ENCODE measurements around the gene S100A1. TPM values are rescaled to one million over a fixed set of nuclear protein-coding genes. Genes with fewer than 3 reads are reported as not detected.

Gene S100A1
- total RNA-seq, 1 donor: not detected

DNA sequence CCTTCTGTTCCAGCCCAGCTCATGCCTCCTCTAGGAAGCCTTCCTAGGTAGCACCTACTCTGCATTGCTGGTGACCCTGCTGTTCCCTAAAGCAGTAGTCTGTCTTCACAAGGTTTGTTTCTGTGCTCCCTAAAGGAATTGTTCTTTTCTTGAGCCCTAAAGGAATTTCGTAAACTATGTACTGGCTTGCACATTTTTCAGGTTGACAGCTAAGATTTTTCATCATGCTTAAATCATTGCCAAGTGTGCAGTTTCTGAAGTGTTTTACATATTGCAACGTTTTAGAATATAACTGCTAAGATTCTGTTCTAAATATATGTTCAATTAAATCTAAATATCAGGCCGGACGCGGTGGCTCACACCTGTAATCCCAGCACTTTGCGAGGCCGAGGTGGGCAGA lies 28.4 kb upstream of the S100A1 start:
- TF ChIP-seq, protein P1, sequence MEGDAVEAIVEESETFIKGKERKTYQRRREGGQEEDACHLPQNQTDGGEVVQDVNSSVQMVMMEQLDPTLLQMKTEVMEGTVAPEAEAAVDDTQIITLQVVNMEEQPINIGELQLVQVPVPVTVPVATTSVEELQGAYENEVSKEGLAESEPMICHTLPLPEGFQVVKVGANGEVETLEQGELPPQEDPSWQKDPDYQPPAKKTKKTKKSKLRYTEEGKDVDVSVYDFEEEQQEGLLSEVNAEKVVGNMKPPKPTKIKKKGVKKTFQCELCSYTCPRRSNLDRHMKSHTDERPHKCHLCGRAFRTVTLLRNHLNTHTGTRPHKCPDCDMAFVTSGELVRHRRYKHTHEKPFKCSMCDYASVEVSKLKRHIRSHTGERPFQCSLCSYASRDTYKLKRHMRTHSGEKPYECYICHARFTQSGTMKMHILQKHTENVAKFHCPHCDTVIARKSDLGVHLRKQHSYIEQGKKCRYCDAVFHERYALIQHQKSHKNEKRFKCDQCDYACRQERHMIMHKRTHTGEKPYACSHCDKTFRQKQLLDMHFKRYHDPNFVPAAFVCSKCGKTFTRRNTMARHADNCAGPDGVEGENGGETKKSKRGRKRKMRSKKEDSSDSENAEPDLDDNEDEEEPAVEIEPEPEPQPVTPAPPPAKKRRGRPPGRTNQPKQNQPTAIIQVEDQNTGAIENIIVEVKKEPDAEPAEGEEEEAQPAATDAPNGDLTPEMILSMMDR (IDR thresholded peaks at IDR 0.05; ENCODE audit: insufficient read depth, low read depth, low read length): no peak
- no peak for DNase-seq (ENCODE audit: low read depth)
- H3K4me3 ChIP-seq (ENCODE audit: low read depth, low read length): no peak overlapping the region

DNA sequence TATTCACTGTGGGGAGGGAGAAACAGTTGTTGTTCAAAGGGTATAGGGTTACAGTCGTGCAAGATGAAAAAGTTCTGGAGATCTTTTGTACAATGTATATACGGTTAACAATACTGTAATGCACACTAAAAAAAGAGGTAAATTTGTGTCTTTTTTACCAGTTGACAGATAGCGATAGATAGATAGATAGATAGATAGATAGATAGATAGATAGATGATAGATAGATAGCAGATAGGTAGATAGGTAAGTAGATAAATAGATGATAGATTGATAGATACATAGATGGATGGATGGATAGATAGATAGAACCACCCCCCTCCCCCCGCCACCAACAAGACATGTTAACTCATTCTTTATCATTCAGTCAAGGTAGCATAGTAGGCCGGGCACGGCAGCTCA lies 25.5 kb upstream of the S100A1 start:
- TF ChIP-seq, protein P1 (IDR thresholded peaks at IDR 0.05; ENCODE audit: insufficient read depth, low read depth, low read length): no peak
- no peak for DNase-seq (ENCODE audit: low read depth)
- no peak overlapping the region for H3K4me3 ChIP-seq (ENCODE audit: low read depth, low read length)

DNA sequence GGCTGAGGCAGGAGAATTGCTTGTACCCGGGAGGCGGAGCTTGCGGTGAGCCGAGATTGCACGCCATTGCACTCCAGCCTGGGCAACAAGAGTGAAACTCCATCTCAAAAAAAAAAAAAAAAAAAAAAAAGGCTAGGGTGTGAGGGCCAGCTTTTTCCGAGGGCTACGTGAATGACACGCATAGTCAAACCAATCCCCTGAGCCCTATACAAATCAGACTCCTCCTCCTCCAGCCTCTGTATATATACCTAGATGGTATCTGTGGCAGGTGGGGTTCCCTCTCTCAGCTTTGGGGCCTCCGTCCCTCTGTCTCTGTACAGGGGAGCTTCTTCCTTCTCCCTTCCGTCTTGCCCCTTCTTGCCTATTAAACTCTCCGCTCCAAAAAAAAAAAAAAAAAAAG lies 22.0 kb upstream of the S100A1 start:
- H3K4me3 ChIP-seq (ENCODE audit: low read depth, low read length): no peak overlapping the region
- TF ChIP-seq, protein P1 (IDR thresholded peaks at IDR 0.05; ENCODE audit: insufficient read depth, low read depth, low read length): no peak
- no peak for DNase-seq (ENCODE audit: low read depth)

DNA sequence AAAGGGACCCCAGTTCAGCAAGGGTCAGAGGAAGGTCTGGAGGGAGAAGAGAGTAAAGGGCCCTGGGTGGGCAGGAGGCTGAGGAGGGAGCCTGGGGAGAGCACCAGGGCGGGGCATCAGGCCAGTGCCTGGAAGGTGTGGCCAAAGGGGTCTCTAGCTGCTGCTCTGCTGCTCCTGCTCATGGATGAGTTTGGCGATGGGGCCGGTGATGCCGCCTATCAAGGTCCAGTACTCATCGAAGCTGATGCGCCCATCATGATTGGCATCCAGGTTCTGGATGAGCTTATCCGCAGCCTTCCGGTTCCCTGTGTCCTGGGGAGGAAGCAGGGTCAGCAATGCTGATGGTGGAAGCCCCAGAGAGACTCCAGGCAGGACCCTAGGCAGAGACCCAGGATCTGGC lies 20.9 kb upstream of the S100A1 start:
- DNase-seq (ENCODE audit: low read depth): no peak
- H3K4me3 ChIP-seq (ENCODE audit: low read depth, low read length): no peak overlapping the region
- TF ChIP-seq, protein P1 (IDR thresholded peaks at IDR 0.05; ENCODE audit: insufficient read depth, low read depth, low read length): no peak

DNA sequence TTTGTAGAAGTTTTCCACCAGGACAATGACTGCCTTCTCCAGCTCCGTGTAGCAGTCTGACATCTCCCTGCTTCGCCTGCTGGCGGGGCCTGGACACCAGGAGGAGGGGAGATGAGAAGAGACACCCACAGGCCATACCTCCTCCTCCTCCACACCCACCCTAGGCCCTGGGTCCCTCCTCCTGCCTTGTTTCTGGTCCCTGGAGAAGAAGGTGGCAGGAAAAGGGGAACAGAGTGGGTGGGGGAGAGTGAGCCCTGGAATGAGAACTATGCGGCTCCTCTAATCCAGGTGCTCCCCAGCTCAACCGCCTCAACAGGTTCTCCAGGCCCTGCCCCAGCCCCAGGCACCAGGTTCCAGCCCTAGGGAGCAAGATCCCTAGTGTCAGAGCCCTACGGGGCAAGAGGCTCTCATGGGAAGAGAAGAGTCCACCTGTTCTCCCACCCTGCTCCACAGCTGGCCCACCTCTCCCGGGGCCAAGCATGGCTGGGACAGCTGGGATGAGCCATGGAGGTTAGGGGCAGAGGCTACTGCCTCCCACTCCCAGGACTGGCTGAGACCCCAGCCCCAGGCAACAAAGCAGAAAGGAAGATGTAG lies 20.0 kb upstream of the S100A1 start:
- TF ChIP-seq, protein P1 (IDR thresholded peaks at IDR 0.05; ENCODE audit: insufficient read depth, low read depth, low read length): no peak
- peak overlapping the region; percentile 29 for H3K4me3 ChIP-seq (ENCODE audit: low read depth, low read length)
- no peak for DNase-seq (ENCODE audit: low read depth)

DNA sequence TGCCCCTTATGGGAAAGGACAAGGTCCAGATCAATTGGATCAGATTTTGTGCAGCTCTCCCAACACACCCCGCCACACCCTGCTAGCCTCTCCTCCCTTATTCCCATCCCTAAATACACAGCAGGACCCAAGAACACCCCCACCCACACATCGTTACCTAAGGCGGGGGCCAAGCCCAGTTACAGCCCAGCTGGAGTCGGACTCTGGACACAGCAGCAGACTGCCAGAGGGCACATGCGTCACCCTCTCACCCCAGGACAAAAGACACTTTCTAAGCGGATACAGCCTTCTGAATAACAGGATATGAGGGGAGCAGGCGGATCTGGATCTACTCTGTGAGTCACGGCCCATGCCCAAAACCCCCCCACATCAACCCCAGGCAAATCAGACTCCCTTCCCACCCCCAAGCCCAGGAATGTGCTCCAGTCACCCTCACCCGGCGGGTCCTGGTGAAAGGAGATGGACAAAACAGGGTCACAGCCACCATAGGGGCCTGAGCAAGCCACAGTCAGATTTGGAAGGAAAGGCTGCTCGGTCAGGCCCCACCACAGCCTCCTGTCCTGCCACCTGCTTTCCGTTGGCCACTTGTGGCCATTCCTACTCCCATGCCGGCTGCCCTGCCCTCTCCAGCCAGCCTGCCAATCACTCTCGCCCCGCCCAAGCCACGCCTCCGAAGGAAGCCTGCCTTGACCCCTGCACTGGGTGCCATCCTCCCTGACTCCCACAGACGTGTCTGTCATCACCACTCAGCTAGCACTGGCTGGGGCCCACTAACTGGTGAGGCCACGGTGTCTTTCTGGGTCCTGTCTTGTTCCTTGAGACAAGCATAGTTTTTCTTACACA lies 19.3 kb upstream of the S100A1 start:
- peak; percentile 89 for DNase-seq (ENCODE audit: low read depth)
- TF ChIP-seq, protein P1 (IDR thresholded peaks at IDR 0.05; ENCODE audit: insufficient read depth, low read depth, low read length): no peak
- H3K4me3 ChIP-seq (ENCODE audit: low read depth, low read length): peak overlapping the region; percentile 29

Data from fibroblast of villous mesenchyme (primary cell).